ENCODE measurements around the gene COL18A1.

Gene COL18A1

DNA sequence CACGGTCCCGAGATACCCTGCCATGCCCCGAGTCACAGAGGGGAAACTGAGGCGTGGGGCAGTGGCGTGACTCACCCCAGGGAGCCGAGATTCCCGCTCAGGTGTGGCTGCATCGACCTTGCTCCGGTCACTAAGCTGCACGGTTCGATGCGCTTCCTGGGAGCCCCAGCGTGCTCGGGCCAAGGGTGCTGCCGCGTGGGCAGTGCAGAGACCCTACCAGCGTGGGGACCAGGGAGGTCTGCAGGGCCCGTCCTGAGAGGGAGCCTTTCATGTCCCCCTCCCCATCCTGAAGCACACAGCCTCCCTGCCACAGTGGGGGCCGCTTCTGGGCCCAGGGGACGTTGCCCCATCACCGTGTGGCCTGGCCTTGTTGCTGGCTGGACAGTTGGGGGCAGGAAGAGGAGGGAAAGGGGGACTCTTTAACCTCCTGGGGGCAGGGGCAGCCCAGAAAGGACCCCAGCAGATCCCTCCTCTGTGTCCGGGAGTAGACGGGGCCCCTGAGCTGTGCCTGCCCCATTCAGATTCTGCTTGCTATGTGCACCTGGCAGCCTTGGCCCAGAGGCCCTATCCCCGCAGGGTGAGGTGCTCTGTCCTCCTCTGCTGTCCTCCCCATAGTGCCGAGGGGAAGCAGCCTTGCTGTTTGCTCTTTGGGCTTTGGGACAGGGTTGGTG is 52.3 kb downstream of the COL18A1 start:
- no peak for DNase-seq

DNA sequence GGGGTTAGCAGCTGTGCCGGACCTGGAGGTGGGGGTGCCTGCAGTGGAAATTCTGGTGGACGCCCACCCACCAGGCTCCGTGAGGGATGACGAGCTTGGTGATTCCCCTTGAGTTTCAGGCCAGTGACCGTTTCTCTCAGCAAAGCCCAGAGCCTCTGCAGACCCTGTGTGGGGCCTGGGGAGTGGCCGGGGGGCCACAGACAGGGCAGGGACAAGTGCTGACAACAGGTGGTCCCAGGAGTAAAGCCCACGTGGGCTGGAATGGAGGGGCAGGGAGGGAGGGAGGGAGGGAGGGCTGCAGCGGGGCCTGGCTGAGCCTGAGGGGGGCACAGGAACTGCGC is 52.8 kb downstream of the COL18A1 start:
- DNase-seq, result no peak

DNA sequence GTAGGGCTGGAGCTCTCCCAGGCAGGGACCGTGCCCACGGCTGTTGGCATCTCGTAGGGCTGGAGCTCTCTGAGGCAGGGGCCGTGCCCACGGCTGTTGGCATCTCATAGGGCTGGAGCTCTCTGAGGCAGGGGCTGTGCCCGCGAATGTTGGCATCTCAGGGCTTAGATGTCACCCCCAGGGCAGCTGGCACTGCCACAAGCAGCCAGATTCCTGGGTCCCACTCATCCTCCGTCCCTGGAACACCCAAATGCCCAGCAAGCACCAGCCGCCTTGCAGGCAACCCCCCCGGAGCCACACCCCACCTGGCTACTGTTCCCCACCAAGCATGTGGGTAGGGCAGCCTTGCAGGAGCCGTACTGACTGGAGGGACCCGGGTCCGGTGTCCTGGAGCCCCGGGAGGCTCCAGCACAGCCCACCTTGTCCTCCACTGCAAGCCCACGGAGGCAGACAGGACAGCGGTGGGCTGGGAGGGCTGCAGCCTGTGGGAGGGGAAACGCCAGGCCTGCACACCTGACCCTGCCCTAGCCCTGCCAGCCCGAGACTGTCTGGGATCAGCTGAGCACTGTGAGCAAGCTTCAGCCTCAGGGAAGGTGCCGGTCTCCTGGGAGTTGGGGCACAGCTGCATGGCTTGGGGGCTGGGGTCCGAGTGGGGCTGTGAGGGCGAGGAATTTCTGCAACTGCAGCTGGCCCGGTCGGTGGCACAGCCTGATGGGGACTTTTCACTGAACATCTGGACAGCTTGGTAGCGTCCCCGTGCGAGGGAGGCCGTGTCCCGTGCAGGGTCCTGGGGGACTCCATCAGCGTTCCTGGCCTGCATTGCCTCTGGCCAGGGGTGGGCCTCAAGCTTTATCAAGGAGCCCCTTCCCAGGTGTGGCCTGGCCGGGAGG is 53.6 kb downstream of the COL18A1 start:
- no peak for DNase-seq

DNA sequence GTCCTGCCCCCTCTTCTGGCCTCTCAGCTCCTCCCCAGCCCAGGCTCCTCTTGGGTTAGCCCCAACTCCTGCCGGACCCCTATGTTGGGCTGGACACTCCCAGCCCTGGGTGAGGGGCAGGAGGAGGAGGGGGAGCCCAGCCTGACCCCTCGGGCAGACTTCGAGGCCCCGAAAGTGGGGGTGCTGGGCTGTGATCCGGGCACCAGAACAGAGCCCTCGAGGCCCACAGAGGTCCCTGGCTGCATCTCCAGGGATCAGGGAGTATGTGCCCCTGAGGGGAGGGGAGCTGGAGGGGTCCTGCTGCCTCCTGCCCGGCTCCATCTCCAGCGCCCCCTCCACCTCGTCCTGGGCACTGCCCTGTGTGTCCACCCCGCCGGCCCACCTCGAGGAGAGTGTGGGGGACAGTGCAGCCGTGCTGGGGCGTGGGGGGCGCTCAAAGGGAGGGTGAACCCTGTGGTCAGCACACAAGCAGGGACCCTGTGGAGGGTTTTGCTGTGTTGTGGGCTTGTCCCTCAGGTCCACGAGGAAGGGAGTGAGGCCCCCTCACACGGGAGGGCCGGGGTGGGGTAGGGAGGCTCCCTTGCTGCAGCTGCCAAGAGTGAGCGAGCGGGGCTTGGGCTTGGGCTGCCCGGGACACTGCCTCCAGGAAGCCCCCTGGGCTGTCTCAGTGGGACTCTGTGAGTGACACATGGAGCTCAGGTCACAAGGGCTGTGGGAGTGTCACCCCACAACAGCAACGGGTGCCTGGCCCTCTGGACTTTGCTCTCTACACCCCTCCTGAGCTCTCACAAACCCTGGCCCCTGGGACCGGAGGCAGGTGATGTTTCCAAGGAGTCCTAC is 54.4 kb downstream of the COL18A1 start:
- DNase-seq, result no peak

DNA sequence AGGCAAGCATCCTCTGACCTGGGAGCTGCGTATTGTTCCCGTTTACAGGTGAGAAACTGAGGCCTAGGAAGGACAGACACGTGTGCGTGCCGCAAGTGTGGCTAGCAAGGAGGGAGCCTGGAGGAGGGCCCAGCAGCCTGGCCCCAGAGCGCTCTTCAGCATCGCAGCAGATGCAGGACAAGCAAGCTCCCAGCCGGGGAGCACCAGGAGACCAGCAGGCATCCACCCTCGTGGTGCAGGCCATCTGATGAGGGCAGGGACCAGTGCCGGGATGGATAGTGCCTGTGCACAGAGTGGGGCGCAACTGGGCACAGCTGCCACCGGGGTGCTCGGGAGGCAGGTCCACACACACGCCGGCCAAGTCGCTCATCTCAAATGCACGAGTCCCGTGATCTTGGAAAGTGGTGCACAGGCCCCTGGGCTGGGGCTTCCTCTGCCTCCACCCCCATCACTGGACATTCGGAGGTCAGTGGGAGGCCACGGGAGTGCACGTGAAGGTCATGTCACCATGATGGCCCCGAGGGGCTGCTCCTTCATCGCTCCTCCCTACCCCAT is 55.1 kb downstream of the COL18A1 start:
- no peak for DNase-seq

DNA sequence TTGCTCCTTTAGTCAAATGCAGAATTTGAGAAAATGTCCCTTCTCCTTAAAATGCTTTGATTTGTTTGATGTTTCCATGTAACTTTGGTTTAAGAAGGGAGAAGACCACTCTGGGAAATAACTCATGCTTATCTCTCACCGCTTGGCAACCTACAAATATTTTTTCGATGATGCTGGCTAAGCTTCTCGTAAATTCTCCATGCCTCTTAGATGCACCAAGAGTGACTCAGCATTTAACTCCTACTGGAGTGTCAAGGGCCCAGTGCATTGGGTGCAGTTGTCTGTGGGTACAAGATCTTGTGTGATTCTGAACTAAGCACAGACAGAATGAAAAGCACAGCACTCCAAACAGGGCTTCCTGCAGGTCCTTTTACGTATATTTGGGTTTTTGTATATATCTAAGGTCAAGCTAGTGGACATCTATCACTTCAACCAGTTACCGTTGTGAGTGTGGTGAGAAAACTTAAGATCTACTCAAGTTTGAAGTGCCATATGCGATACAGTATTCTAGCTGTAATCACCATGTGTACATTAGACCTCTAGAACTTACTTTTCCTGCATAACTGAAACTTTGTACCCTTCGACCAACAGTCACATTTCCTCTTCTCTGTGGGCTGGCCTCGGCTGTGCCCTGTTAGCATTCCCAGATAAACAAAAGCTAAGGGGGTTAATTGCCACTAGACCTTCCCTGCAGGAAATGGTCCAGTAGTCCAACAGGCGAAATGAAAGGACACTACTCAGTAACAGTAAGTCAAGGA is 55.8 kb downstream of the COL18A1 start:
- DNase-seq, result no peak

DNA sequence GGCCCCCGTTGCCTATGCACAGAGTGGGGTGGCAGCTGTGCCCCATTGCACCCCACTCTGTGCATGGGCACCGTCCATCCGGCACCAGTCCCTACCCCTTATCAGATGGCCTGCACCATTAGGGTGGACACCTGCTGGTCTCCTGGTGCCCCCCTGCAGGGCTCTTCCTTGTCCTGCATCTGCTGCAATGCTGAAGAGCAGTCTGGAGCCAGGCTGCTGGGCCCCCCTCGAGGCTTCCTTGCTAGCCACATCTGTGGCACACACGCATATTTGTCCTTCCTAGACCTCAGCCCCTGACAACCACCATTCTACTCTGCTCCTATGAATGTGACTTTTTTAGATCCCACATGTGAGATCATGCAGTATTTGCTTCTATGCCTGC is 56.4 kb downstream of the COL18A1 start:
- DNase-seq, result no peak

DNA sequence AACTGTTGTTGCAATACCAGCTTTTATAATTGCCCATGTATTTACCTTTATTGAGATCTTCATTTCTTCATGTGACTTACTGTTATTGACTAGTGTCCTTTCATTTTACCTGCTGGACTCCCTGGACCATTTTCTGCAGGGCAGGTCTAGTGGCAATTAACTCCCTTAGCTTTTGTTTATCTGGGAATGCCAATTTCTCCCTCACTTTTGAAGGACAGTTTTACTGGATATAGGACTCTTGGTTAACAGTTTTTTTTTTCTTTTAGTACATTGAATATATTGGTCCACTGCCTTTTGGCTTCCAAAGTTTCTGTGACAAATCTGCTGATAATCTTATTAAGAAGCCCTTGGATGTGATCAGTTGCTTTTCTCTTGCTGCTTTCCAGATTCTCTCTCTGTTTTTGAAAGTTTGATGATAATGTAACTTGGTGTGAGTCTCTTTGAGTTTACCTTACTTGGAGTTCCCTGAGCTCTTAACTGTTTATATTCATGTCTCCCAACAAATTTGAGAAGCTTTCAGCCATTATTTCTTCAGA is 56.9 kb downstream of the COL18A1 start:
- no peak for DNase-seq

DNA sequence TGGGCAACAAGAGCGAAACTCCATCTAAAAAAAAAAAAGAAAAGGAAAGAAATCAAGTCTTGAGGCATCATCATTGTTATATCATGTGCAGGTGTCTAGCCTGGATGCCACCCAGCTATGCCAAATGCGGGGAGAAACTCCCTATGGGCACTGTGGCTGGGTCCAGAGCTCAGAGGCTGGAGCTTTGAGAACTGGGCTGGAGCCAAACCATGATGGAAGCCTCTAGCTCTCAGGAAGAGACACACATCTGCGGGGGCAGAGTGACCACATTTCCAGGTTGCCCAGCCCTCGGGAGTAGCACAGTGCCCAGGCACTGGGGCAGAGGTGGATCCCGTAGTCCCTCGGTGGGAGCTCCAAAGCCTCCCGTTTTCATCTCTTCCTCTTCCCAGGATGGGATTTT is 58.9 kb downstream of the COL18A1 start:
- no peak for DNase-seq

DNA sequence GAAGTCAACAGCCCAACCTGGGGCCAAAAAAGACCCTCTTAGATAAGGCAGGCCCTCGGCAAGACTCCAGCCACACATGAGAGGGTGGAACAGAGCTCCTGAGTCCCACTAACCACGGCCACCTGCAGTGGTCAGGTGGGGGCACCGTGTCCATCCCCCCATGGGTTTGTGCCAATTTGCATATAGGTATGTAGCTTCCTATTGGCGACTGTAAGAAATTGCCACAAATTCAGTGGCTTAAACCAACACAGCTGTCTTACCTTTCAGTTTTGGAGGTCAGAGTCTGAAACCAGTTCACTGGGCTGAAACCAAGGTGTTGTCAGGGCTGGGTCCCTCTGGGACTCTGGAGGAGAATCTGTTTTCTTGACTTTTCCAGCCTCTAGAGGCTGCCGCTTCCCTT is 59.3 kb downstream of the COL18A1 start:
- DNase-seq, result no peak

DNA sequence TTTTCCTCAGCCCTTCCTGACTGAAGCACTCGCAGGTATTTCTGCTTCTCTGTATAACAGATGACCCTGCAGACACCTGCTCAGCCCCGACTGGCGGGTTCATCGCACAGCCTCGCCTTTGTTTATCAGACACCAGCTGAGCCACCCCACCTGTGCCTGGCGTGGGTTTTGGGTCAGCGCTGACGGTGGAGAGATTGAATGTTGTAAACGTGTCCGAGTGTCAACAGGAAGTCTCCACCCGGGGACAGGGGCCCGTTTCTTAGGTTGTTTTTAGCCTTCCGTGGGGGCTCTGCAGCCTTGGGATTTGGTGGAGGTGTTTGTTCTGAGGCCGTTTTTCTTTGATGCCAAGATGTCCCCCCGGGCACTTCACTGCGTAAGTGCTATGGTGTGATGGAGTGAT is 60.1 kb downstream of the COL18A1 start:
- DNase-seq, result no peak

DNA sequence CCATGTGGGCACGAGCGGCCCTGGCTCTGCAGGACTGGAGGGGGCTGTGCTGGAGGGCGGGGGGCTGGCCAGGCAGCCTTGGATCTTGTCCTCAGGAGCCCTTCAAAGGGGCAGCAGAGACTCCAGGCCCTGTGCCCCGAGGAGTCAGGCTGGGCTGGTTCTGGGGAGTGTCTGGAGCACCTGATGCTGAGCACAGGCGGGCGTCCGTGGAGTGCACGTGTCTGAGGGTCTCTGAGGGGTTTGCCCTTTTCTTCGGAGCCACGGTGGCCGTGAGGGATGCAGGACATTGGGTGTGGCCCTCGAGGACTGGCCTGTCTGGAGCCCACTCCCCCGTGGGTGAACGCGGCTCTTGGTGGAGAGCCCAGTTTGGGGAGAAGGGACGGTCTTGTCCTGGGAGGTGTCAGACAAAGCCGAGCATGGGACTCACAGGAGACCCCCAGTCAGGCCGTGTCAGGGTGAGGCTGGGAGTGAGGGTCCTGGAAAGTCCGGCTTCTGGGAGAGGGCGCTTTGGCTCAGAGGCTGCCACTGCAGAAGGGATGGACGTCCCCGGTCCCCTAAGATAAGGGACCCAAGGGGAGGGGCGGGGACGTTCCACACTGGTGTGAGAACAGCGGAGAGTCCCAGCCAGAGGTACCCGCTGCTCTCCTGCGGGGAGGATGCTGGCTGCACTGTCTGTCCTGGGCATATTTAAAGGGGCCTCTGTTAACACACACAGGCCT is 60.8 kb downstream of the COL18A1 start:
- no peak for DNase-seq

DNA sequence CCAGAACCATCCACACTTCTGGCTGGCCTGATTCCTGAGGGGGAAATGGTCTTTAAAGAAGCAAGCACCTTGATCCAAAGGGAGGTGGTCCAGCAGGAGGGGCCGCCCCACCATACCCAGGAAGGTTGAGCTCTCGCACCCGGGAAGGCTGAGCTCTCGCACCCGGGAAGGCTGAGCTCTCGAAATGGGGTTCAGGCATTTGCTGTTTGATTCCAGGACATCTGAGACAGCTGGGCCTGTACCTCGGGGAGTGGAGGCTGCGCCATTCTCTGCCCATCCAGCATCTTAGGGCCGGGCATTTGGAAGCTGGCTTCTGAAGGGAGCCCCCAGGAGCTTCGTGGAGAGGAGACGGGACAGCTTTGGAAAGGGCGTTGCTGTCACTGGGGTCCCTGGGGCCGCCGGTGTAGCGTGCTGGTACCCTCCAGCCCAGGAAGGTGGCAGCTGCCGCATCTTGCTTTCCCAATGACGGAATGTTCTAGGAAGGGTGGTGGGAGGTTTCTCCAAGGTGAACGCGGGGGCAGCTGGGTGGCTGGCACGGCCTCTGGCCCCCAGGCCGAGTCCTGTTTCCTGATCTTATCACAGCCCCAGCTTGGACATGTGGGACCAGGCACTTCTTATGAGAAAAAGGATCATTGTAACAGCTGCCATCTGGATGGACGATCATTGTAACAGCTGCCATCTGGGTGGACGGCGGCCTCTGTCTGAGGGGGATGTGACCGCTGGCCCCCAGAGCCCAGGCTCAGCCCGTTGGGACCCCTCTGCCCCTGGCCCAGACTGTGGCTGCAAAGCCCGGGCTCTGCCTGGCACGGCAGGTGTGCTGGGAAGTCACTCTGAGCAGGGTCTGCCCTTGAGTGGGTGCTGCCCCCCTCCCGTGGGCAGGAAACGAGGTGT is 61.6 kb downstream of the COL18A1 start:
- no peak for DNase-seq

DNA sequence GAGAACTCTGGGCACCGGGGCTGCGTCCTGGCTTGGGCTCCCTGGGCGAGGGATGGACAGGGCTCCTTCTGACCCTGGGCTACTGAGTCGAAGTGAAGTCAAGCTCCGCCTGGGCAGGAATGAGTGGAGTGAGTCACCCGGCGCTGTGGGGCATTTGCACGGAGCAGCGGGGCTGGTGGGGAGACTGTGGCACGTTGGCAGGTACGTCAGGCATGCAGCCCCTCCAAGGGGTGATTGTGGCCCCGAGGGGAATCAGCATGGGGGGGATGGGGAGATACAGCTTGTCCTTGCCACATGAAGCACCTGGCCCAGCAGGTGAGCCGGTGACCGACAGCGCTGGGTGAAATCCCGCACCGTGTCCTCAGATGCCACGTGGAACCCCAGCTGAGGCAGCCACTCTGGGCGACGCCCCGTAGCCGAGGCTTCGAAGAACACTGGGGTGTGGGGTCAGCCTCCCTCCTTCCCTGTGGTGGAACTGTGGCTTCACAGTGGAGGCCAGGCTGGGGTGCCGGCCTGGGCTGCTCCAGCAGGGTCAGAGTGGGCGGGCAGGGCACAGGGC is 62.3 kb downstream of the COL18A1 start:
- DNase-seq, result no peak

DNA sequence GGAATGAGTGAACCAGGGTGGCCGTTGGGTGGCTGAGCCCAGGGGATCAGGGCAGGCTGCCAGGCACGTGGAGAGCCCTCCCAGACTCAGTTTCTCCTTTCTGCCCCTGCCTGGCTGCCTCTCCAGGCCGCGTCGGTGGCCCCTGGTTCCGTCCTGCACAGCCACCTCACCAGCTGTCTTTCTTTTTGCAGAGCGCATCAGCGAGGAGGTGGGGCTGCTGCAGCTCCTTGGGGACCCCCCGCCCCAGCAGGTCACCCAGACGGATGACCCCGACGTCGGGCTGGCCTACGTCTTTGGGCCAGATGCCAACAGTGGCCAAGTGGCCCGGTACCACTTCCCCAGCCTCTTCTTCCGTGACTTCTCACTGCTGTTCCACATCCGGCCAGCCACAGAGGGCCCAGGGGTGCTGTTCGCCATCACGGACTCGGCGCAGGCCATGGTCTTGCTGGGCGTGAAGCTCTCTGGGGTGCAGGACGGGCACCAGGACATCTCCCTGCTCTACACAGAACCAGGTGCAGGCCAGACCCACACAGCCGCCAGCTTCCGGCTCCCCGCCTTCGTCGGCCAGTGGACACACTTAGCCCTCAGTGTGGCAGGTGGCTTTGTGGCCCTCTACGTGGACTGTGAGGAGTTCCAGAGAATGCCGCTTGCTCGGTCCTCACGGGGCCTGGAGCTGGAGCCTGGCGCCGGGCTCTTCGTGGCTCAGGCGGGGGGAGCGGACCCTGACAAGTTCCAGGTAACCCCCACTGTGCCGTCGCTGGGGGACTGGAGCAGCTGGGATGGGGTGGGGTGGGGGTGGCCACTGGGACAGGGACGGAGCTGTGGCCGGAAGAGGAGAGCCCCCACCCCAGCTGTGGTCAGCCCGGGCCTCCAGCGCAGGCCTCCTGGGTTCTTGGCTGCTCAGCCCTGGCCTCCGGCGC is 63.3 kb downstream of the COL18A1 start:
- no peak for DNase-seq

DNA sequence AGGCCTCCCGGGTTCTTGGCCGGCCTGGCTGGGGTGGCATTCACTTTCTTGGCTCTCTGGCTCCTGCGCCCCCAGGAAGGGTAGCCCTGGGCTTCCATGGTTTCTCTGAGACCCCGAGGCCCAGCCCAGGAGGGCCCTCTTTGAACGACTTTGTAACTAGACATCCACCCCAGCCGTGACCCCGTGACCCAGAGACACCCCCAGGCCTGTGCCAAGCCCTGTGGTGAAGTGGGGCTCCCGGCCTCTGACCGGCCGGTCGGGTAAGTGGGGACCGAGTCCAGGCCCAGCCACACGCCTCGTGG is 64.0 kb downstream of the COL18A1 start:
- no peak for DNase-seq

DNA sequence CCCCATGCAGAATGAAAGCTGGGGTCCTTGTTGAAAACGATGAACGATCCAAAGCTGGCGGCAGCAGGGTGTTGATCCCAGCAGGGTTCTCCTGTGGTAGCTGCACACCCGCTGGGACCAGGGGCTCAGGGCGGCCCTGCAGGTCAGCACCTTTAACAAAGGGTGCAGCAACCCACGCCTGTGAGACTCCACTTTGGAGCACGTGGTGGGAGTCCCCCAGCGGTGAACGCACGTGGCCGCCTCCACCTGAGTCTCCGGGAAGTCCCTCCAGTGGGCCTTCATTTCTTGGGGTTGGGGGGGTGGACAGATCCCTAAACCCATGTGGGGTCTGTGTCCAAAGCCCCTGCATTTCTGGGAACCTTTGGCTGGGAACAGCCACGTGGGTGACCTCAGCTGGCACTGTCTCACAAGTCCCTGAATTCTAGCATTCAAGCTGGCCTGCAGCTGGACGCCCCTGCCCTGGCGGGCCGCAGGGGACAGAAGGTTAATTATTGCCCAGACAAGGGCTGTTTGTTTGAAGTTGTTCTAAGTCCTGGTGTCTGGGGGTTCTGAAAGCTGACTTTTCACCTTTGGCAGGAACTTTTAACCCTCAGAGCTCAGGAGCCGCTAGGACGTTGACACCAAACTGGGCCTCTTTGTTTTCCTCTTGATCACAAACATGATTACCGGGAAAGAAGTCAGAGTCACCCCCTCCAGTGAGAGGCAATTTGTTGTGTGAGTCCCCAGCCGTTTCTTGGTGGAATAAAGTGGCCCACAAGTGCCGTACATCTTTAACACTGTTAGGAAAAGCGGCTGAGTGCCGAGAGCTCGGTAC is 64.5 kb downstream of the COL18A1 start:
- DNase-seq, result no peak

DNA sequence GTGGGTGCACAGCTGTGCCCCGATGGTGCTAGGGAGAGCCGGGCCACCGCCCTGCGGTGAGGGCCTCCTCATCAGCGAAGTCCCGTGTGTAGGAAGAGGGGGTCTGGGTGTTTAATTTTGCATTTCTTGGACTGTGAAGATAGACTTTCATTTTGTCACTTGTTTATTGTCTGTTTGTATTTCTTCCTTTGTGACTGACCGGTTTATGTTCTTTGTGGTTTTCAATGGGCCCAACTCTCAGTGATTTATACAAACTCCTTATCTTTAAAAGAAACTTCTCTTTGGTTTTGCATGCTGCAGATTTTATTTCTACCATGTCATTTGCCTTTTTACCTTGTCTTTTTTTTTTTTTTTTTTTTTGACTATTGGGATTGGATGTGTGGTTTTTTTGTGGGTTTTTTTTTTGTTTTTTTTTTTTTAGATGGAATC is 65.1 kb downstream of the COL18A1 start:
- DNase-seq, result no peak

All from stimulated activated CD4-positive, alpha-beta T cell treated with anti-CD3 and anti-CD28 coated beads, Interleukin-12 subunit alpha, Interleukin-12 subunit beta, amount 100 ng/mL, for 4 hours (primary cell).